Spleen (tissue), 7 donors: ENCODE measurements around the gene ENPP5.

ENCODE experiments used
- CTCF ChIP-seq, 11 experiments: fragments of 200-600 bp in 7 of 11; fragments of 450-650 bp in 4 of 11; sonication (generic) in 4 of 11; IDR thresholded peaks in 8 of 11; conservative IDR thresholded peaks in 3 of 11; 1 replicate in 7 of 11; 2 replicates in 4 of 11; pipeline versions ENCODE4 v1.4.0 to v1.8.0; 2016 to 2021; ENCODE audit warnings: antibody characterized with exemption in 11 of 11, inconsistent platforms in 4 of 11, mild to moderate bottlenecking in 1 of 11
- POLR2AphosphoS5 ChIP-seq, 3 donors: sonication (generic); formaldehyde crosslinking; IDR thresholded peaks; one replicate each; pipeline ENCODE4 v1.5.1; 2017; ENCODE audit warnings: antibody characterized with exemption in 3 of 3
- donor health status: DM: no; HTN: no; CAD: no; lungs with moderate emphysema.
- donor health status: DM: no; HTN: no; CAD: no.
- donor health status: DM: no; HTN: no; CAD: no.

GRCh38 chr6:46118157-46118556 is 52.6 kb downstream of the ENPP5 start:
- TF ChIP-seq CTCF (IDR thresholded peaks at IDR 0.05 in 8 of 11, conservative IDR thresholded peaks at IDR 0.05 in 3 of 11): no peak
- TF ChIP-seq POLR2AphosphoS5 (IDR thresholded peaks at IDR 0.05): no peak
